Liver (tissue), 9 donors: ENCODE measurements around the gene CWC27. TPM values are rescaled to one million over a fixed set of nuclear protein-coding genes. Genes with fewer than 3 reads are reported as not detected.

Experiments
- DNase-seq: peaks from one replicate; pipeline ENCODE4 v3.0.0-alpha.2; 2017; ENCODE audit warnings: low spot score
- H3K27ac ChIP-seq, 2 donors: one replicate each; pipeline ENCODE4 v1.7.0; 2013; ENCODE audit warnings: inconsistent platforms in 2 of 2, low read length in 2 of 2, control low read depth in 1 of 2, low read depth in 1 of 2, mild to moderate bottlenecking in 1 of 2
- H3K27me3 ChIP-seq, 4 donors: one replicate each; pipeline versions ENCODE4 v1.6.1 to v1.7.0; 2013; ENCODE audit warnings: low read length in 3 of 4, inconsistent platforms in 1 of 4, mild to moderate bottlenecking in 1 of 4, moderate library complexity in 1 of 4; ENCODE audit not compliant: control insufficient read depth in 4 of 4, insufficient read depth in 4 of 4
- H3K36me3 ChIP-seq, 4 donors: one replicate each; pipeline versions ENCODE4 v1.6.1 to v1.7.0; 2013; ENCODE audit warnings: low read length in 3 of 4, mild to moderate bottlenecking in 3 of 4, low read depth in 1 of 4, moderate library complexity in 1 of 4; ENCODE audit not compliant: control insufficient read depth in 4 of 4, insufficient read depth in 3 of 4
- H3K4me1 ChIP-seq, 4 donors: one replicate each; pipeline versions ENCODE4 v1.6.1 to v1.7.0; 2013; ENCODE audit warnings: low read length in 3 of 4, mild to moderate bottlenecking in 3 of 4, moderate library complexity in 1 of 4; ENCODE audit not compliant: control insufficient read depth in 4 of 4, insufficient read depth in 4 of 4
- H3K4me3 ChIP-seq, 3 donors: one replicate each; pipeline versions ENCODE4 v1.6.1 to v1.7.0; 2013; ENCODE audit warnings: low read length in 3 of 3, control low read depth in 1 of 3, low read depth in 1 of 3, mild to moderate bottlenecking in 1 of 3
- H3K9ac ChIP-seq, 2 donors: one replicate each; pipeline ENCODE4 v1.7.0; 2013; ENCODE audit warnings: low read length in 2 of 2, mild to moderate bottlenecking in 2 of 2, moderate library complexity in 2 of 2, control low read depth in 1 of 2, low read depth in 1 of 2
- H3K9me3 ChIP-seq, 4 donors: one replicate each; pipeline versions ENCODE4 v1.6.1 to v1.7.0; 2013; ENCODE audit warnings: low read length in 3 of 4; ENCODE audit not compliant: control insufficient read depth in 4 of 4
- EGR1 ChIP-seq, 2 donors: IDR thresholded peaks; 2 replicates each; pipeline ENCODE4 v1.6.1; 2016 to 2018; ENCODE audit warnings: antibody characterized with exemption in 2 of 2, low read depth in 2 of 2
- FOXA1 ChIP-seq: IDR thresholded peaks from 2 replicates; pipeline ENCODE4 v1.6.1; 2016; ENCODE audit warnings: antibody characterized with exemption
- FOXA2 ChIP-seq: IDR thresholded peaks from 2 replicates; pipeline ENCODE4 v1.6.1; 2016; ENCODE audit warnings: antibody characterized with exemption
- GABPA ChIP-seq, 2 donors: IDR thresholded peaks in 1 of 2; conservative IDR thresholded peaks in 1 of 2; 2 replicates each; pipeline ENCODE4 v1.6.1; 2016; ENCODE audit warnings: antibody characterized with exemption in 2 of 2, mild to moderate bottlenecking in 1 of 2, moderate library complexity in 1 of 2
- HNF4A ChIP-seq, 2 donors: conservative IDR thresholded peaks; 2 replicates each; pipeline ENCODE4 v1.6.1; 2016; ENCODE audit warnings: antibody characterized with exemption in 2 of 2, mild to moderate bottlenecking in 2 of 2
- HNF4G ChIP-seq: IDR thresholded peaks from 2 replicates; pipeline ENCODE4 v1.6.1; 2016; ENCODE audit warnings: antibody characterized with exemption
- JUND ChIP-seq, 2 donors: IDR thresholded peaks; 2 replicates each; pipeline ENCODE4 v1.6.1; 2016; ENCODE audit warnings: antibody characterized with exemption in 2 of 2
- NR2F2 ChIP-seq: IDR thresholded peaks from 2 replicates; pipeline ENCODE4 v1.6.1; 2016; ENCODE audit warnings: antibody characterized with exemption
- RAD21 ChIP-seq, 2 donors: IDR thresholded peaks; 2 replicates each; pipeline ENCODE4 v1.6.1; 2016; ENCODE audit warnings: antibody characterized with exemption in 2 of 2, mild to moderate bottlenecking in 2 of 2
- RXRA ChIP-seq, 2 donors: IDR thresholded peaks; 2 replicates each; pipeline ENCODE4 v1.6.1; 2017 to 2018; ENCODE audit warnings: antibody characterized with exemption in 2 of 2, mild to moderate bottlenecking in 1 of 2
- SP1 ChIP-seq: IDR thresholded peaks from 2 replicates; pipeline ENCODE4 v1.6.1; 2018; ENCODE audit warnings: antibody characterized with exemption, mild to moderate bottlenecking
- TAF1 ChIP-seq: conservative IDR thresholded peaks from 2 replicates; pipeline ENCODE4 v1.6.1; 2016; ENCODE audit warnings: antibody characterized with exemption, mild to moderate bottlenecking
- WGBS: extraction: QIAGEN DNeasy Blood & Tissue Kit; methylation state at CpG from one replicate; pipeline ENCODE4 v1.1.7; 2013; 5-methylcytosine and 5-hydroxymethylcytosine counted together
- polyA plus RNA-seq, 2 donors: library from polyadenylated mRNA; stranded (reverse) in 1 of 2; unstranded in 1 of 2; fragments of 200-250 nt in 1 of 2; fragments of >200 nt in 1 of 2; fragmentation: Nextera tagmentation in 1 of 2; extraction: Ambion mirVana in 1 of 2; gene quantifications; one replicate each; pipeline versions ENCODE4 v1.2.1 to v1.2.3, GENCODE V29; 2013 to 2015
- total RNA-seq, 2 donors: library from RNA; depleted of rRNA; stranded (reverse); fragments of >200 nt; gene quantifications; one replicate each; pipeline ENCODE4 v1.2.3, GENCODE V29; 2014
- TF ChIP-seq, protein P1 (sequence below): IDR thresholded peaks from 2 replicates; pipeline ENCODE4 v1.6.1; 2016; ENCODE audit warnings: antibody characterized with exemption
- TF ChIP-seq, protein P2 (sequence below): IDR thresholded peaks from 2 replicates; pipeline ENCODE4 v1.6.1; 2016; ENCODE audit warnings: antibody characterized with exemption, mild to moderate bottlenecking
- TF ChIP-seq, protein P3 (sequence below): IDR thresholded peaks from 2 replicates; pipeline ENCODE4 v1.6.1; 2016; ENCODE audit warnings: antibody characterized with exemption
- TF ChIP-seq, protein P4 (sequence below): IDR thresholded peaks from 2 replicates; pipeline ENCODE4 v1.6.1; 2016; ENCODE audit warnings: antibody characterized with exemption
- TF ChIP-seq, protein P5 (sequence below): fragments of 150-350 bp; IDR thresholded peaks from 2 replicates; pipeline ENCODE4 v1.5.1; 2017; ENCODE audit warnings: improper control_type of control experiment, low read depth, low read length; ENCODE audit not compliant: missing input control
- donor health status: healthy.
- donor health status: healthy.
- donor health status: healthy.
- donor health status: healthy.
- donor health status: healthy.

The CWC27 gene
- total and polyA plus RNA-seq, 4 donors: 3.9 to 9.8 (median 6.0) TPM

DNA sequence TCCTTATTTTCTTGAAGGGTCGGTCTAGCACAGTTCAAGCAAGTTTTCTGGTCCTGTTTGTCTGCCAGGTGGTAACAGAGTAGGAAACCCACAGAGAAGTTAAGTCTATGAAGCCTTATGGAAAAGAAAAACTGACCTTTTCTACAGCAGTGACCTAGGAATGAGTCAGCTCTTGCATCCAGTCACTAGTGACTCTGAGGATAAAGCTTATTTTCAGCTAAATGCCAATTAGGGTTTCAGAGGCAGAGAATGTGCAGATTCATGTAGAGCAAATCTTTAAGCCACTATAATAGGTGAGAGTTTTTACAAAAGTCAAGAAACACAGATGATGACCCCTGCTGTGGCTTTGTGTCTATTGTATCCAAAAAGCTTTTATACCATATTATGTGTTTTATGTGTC lies 100.7 kb downstream of the CWC27 start:
- DNase-seq: no peak
- Histone ChIP-seq H3K36me3 (no peaks in the 10 kb centered on the region), H3K27me3 (no peaks in the 10 kb centered on the region), H3K27ac (no peak overlapping the region), H3K9ac (no peak overlapping the region), H3K4me1 (peaks cover 0 to 1% (median 0%) of the 10 kb centered on the region in 4 donors), H3K4me3 (no peak overlapping the region), H3K9me3 (no peaks in the 10 kb centered on the region)
- TF ChIP-seq NR2F2 (no peak), JUND (IDR thresholded peaks at IDR 0.05) (no peak), TAF1 (no peak), EGR1 (IDR thresholded peaks at IDR 0.05; ENCODE audit: low read depth in 2 of 2) (no peak), GABPA (IDR thresholded peaks at IDR 0.05 in 1 of 2, conservative IDR thresholded peaks at IDR 0.05 in 1 of 2) (no peak), FOXA2 (no peak), FOXA1 (no peak), RAD21 (IDR thresholded peaks at IDR 0.05) (no peak), SP1 (no peak)
- TF ChIP-seq, protein P1, sequence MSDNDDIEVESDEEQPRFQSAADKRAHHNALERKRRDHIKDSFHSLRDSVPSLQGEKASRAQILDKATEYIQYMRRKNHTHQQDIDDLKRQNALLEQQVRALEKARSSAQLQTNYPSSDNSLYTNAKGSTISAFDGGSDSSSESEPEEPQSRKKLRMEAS: no peak
- TF ChIP-seq, protein P2, sequence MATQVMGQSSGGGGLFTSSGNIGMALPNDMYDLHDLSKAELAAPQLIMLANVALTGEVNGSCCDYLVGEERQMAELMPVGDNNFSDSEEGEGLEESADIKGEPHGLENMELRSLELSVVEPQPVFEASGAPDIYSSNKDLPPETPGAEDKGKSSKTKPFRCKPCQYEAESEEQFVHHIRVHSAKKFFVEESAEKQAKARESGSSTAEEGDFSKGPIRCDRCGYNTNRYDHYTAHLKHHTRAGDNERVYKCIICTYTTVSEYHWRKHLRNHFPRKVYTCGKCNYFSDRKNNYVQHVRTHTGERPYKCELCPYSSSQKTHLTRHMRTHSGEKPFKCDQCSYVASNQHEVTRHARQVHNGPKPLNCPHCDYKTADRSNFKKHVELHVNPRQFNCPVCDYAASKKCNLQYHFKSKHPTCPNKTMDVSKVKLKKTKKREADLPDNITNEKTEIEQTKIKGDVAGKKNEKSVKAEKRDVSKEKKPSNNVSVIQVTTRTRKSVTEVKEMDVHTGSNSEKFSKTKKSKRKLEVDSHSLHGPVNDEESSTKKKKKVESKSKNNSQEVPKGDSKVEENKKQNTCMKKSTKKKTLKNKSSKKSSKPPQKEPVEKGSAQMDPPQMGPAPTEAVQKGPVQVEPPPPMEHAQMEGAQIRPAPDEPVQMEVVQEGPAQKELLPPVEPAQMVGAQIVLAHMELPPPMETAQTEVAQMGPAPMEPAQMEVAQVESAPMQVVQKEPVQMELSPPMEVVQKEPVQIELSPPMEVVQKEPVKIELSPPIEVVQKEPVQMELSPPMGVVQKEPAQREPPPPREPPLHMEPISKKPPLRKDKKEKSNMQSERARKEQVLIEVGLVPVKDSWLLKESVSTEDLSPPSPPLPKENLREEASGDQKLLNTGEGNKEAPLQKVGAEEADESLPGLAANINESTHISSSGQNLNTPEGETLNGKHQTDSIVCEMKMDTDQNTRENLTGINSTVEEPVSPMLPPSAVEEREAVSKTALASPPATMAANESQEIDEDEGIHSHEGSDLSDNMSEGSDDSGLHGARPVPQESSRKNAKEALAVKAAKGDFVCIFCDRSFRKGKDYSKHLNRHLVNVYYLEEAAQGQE: no peak
- TF ChIP-seq, protein P3, sequence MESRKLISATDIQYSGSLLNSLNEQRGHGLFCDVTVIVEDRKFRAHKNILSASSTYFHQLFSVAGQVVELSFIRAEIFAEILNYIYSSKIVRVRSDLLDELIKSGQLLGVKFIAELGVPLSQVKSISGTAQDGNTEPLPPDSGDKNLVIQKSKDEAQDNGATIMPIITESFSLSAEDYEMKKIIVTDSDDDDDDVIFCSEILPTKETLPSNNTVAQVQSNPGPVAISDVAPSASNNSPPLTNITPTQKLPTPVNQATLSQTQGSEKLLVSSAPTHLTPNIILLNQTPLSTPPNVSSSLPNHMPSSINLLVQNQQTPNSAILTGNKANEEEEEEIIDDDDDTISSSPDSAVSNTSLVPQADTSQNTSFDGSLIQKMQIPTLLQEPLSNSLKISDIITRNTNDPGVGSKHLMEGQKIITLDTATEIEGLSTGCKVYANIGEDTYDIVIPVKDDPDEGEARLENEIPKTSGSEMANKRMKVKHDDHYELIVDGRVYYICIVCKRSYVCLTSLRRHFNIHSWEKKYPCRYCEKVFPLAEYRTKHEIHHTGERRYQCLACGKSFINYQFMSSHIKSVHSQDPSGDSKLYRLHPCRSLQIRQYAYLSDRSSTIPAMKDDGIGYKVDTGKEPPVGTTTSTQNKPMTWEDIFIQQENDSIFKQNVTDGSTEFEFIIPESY: no peak
- TF ChIP-seq, protein P4, sequence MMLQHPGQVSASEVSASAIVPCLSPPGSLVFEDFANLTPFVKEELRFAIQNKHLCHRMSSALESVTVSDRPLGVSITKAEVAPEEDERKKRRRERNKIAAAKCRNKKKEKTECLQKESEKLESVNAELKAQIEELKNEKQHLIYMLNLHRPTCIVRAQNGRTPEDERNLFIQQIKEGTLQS: no peak
- TF ChIP-seq, protein P5, sequence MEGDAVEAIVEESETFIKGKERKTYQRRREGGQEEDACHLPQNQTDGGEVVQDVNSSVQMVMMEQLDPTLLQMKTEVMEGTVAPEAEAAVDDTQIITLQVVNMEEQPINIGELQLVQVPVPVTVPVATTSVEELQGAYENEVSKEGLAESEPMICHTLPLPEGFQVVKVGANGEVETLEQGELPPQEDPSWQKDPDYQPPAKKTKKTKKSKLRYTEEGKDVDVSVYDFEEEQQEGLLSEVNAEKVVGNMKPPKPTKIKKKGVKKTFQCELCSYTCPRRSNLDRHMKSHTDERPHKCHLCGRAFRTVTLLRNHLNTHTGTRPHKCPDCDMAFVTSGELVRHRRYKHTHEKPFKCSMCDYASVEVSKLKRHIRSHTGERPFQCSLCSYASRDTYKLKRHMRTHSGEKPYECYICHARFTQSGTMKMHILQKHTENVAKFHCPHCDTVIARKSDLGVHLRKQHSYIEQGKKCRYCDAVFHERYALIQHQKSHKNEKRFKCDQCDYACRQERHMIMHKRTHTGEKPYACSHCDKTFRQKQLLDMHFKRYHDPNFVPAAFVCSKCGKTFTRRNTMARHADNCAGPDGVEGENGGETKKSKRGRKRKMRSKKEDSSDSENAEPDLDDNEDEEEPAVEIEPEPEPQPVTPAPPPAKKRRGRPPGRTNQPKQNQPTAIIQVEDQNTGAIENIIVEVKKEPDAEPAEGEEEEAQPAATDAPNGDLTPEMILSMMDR: no peak
- WGBS: 95% methylated on average over 1 of the region's 1 CpG

DNA sequence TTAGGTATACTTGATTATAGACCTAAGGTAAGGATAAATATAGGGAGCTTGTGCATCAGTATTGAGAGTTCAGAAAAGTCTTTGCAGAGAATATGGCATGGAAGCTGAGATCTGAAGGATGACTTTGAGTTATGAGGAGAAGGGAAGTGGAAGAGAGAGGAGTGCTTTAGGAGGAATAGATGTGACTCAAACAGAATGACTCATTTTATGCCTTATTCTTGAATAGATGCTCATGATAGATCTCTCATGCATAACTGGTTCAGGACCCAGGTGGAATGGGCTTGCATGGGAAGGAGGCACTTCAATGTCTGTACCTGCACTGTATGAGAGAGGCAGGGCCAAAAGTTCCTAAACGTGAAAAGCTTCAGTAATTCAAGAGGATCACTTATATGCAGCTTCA lies 103.3 kb downstream of the CWC27 start:
- H3K36me3 ChIP-seq: no peaks in the 10 kb centered on the region
- WGBS: 95% methylated on average over 1 of the region's 1 CpG
- no peak for TF ChIP-seq RXRA (IDR thresholded peaks at IDR 0.05)
- TF ChIP-seq, protein P1: no peak
- TF ChIP-seq, protein P2: no peak
- no peak for TF ChIP-seq GABPA (IDR thresholded peaks at IDR 0.05 in 1 of 2, conservative IDR thresholded peaks at IDR 0.05 in 1 of 2)
- no peak for TF ChIP-seq TAF1
- TF ChIP-seq, protein P5: no peak
- no peak for TF ChIP-seq RAD21 (IDR thresholded peaks at IDR 0.05)
- TF ChIP-seq, protein P4: no peak
- TF ChIP-seq EGR1 (IDR thresholded peaks at IDR 0.05; ENCODE audit: low read depth in 2 of 2): no peak
- no peak for TF ChIP-seq JUND (IDR thresholded peaks at IDR 0.05)
- TF ChIP-seq HNF4G: no peak
- no peak for TF ChIP-seq HNF4A (conservative IDR thresholded peaks at IDR 0.05)

More for the DNA sequence above, 103.3 kb downstream of the CWC27 start:
- Histone ChIP-seq H3K9ac (no peak overlapping the region), H3K27me3 (no peaks in the 10 kb centered on the region), H3K9me3 (no peaks in the 10 kb centered on the region), H3K4me1 (peaks cover 0 to 6% (median 0%) of the 10 kb centered on the region in 4 donors), H3K4me3 (no peak overlapping the region), H3K27ac (no peak overlapping the region)
- no peak for DNase-seq
